Neural crest cell (in vitro differentiated cells): ENCODE measurements around the gene IRX1. TPM values are rescaled to one million over a fixed set of nuclear protein-coding genes. Genes with fewer than 3 reads are reported as not detected.

Experiments used
- DNase-seq: peaks from one replicate; pipeline ENCODE4 v3.0.0; 2021; ENCODE audit warnings: low read depth, mixed read lengths, low spot score
- H3K27ac Mint-ChIP-seq: one replicate; pipeline ENCODE4 v1.8.0; 2021; ENCODE audit warnings: mild to moderate bottlenecking, mixed read lengths; ENCODE audit not compliant: unreplicated experiment
- H3K27me3 Mint-ChIP-seq: 2 replicates; pipeline ENCODE4 v1.8.0; 2021; ENCODE audit warnings: low read depth, mild to moderate bottlenecking, mixed read lengths
- H3K36me3 Mint-ChIP-seq: 2 replicates; pipeline ENCODE4 v1.8.0; 2021; ENCODE audit warnings: low read depth, mild to moderate bottlenecking, mixed read lengths
- H3K4me1 Mint-ChIP-seq: 2 replicates; pipeline ENCODE4 v1.8.0; 2021; ENCODE audit warnings: mixed read lengths
- H3K4me3 Mint-ChIP-seq: one replicate; pipeline ENCODE4 v1.8.0; 2021; ENCODE audit warnings: mild to moderate bottlenecking, mixed read lengths
- H3K9me3 Mint-ChIP-seq: 2 replicates; pipeline ENCODE4 v1.8.0; 2021; ENCODE audit warnings: mixed read lengths
- CTCF ChIP-seq: fragments of 200-600 bp; sonication (generic); conservative IDR thresholded peaks from 2 replicates; pipeline ENCODE4 v1.5.0; 2021; ENCODE audit warnings: antibody characterized with exemption, mild to moderate bottlenecking
- total RNA-seq: library from RNA; stranded (reverse); gene quantifications from 2 replicates; pipeline ENCODE4 v1.2.1, GENCODE V29; 2021

The IRX1 gene
- total RNA-seq, 1 donor from 2014 or later: 24.8 TPM

GRCh38 chr5:3593771-3594509, 1.7 kb upstream of the IRX1 start:
- H3K4me3 Mint-ChIP-seq: peak overlapping the region; percentile 90
- DNase-seq: no peak
- H3K27ac Mint-ChIP-seq: no peak overlapping the region
- H3K4me1 Mint-ChIP-seq: peaks cover 46% of the 10 kb centered on the region
- peaks cover 85% of the 10 kb centered on the region for H3K27me3 Mint-ChIP-seq
- TF ChIP-seq CTCF: no peak
- no peaks in the 10 kb centered on the region for H3K36me3 Mint-ChIP-seq
- H3K9me3 Mint-ChIP-seq: no peaks in the 10 kb centered on the region

DNA sequence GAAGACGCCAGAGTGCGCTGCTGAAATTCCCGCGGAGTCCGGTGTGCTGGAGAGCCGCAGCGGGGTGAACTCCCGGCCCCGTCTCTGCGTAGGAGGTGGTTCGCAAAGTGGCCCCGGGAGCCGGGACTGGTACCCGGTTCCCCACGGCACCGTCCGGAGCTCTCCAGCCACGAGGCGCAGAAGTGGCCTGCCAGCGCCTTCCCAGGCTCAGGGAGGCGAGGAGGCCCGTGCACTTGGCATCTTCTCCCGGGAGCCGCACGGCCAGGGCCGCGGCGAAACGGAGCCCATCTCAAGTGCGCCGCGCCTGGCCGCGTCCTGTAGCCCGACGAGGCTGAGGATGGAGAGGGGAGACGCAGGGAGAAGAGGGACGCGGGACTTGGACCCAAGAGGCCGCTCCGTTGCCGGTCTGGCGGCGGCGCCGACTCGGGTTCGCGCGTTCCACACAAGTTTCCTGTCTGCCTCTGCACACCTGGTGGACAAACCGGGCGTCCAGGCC, 1.1 kb upstream of the IRX1 start:
- no peaks in the 10 kb centered on the region for H3K9me3 Mint-ChIP-seq
- no peak for DNase-seq
- peaks cover 52% of the 10 kb centered on the region for H3K4me1 Mint-ChIP-seq
- TF ChIP-seq CTCF: peak; percentile 42
- H3K27ac Mint-ChIP-seq: no peak overlapping the region
- peaks cover 85% of the 10 kb centered on the region for H3K27me3 Mint-ChIP-seq
- peak overlapping the region; percentile 90 for H3K4me3 Mint-ChIP-seq
- H3K36me3 Mint-ChIP-seq: peaks cover 3% of the 10 kb centered on the region

DNA sequence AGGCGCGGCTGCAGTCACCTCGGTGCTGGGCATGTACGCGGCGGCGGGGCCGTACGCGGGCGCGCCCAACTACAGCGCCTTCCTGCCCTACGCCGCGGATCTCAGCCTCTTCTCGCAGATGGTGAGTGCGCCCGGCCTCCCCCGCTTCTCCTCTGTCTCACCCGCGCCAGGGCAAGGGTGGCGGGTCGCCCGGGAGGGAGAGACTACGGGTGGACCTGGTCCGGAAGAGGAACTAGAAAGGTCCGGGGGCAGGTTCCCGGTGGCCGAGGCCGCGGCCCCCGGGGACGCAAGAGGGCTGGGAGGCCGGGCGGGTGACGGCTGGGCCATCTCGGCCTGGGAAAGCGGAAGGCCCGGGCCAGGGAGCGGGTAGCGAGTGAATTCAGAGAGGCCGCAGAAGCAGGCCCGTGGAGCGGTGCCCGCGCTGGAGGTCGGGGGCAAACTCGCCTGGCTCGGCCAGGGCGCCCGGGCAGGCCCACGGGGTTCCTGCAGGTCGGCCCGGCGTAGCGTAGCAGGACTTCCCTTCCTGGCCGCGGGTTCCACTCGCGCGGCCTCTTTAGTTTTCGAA, 711 bp downstream of the IRX1 start:
- no peak for DNase-seq

GRCh38 chr5:3596857-3597166, 1.2 kb downstream of the IRX1 start:
- DNase-seq: no peak
- no peaks in the 10 kb centered on the region for H3K9me3 Mint-ChIP-seq
- peaks cover 8% of the 10 kb centered on the region for H3K36me3 Mint-ChIP-seq
- H3K27ac Mint-ChIP-seq: peak overlapping the region; percentile 76
- H3K27me3 Mint-ChIP-seq: peaks cover 82% of the 10 kb centered on the region
- no peak for TF ChIP-seq CTCF
- H3K4me1 Mint-ChIP-seq: peaks cover 48% of the 10 kb centered on the region
- H3K4me3 Mint-ChIP-seq: peak overlapping the region; percentile 97

More for the DNA sequence above, 711 bp downstream of the IRX1 start:
- Mint-ChIP-seq H3K4me3 (peak overlapping the region; percentile 97), H3K9me3 (no peaks in the 10 kb centered on the region), H3K4me1 (peaks cover 45% of the 10 kb centered on the region), H3K36me3 (peaks cover 5% of the 10 kb centered on the region), H3K27ac (peak overlapping the region; percentile 76), H3K27me3 (peaks cover 82% of the 10 kb centered on the region)
- no peak for TF ChIP-seq CTCF

- Mint-ChIP-seq H3K27ac (peak overlapping the region; percentile 92), H3K27me3 (peaks cover 82% of the 10 kb centered on the region), H3K4me1 (peaks cover 50% of the 10 kb centered on the region), H3K4me3 (peak overlapping the region; percentile 97), H3K36me3 (peaks cover 10% of the 10 kb centered on the region), H3K9me3 (no peaks in the 10 kb centered on the region)
- no peak for TF ChIP-seq CTCF
- no peak for DNase-seq
Observed at GRCh38 chr5:3597167-3598007, 1.8 kb downstream of the IRX1 start.
